ENCODE measurements around the gene ASPHD1.

- TF ChIP-seq CTCF (conservative IDR thresholded peaks at IDR 0.05; ENCODE audit: low read depth, low read length) (no peak), EZH2 (IDR thresholded peaks at IDR 0.05; ENCODE audit: borderline replicate concordance, low read depth, low read length, poor library complexity, severe bottlenecking) (no peak)
Observed at GRCh38 chr16:29862383-29862883, 37.9 kb upstream of the ASPHD1 start.

Data from A673 (cell line).